ENCODE results near the gene FAM229A.
"Not testable (repeated sequence)": the region's sequence is repeated elsewhere in the genome, so short reads cannot be mapped to it uniquely, and the experiment has no call there.

FAM229A gene, protein sequence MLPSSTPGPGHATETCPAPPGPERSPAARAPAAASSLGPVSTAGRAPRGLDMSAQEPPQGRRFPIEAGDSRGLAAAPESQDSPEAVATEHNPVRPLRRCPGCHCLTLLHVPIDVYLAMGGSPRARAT

DNA sequence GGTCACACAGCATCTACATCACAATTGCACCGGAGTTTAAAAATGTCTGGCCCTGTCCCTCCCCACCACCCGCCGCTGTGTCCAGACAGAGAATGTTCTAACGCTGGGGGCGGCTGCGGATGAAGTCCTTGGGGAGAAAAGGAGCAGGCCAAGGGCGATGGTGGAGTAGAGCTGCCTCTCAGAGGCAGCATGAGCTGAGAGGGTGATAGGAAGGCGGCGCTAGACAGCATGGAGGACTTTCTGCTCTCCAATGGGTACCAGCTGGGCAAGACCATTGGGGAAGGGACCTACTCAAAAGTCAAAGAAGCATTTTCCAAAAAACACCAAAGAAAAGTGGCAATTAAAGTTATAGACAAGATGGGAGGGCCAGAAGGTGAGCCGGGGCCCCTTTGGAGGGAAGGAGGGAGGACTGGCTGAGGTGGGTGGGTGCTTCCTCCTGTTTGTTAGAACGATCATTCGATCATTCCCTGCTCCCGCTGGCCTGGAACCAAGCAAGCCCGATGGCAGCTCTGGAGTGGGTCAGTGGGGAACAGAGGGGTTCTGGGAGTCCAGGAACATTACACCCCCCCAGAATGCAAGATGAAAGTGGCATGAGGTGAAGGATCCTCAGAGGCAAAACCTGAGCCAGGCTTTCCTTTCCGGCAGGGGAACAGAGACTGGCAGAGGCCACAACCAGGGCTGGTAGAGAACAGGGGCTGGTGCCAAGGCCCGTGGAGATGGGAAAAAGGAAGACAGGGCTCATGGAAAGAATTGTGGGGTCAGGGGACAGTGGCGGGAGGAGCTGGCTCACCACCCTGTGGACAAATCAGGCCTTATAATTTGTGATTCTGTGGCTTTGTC lies at the start of gene FAM229A, which contains the start of gene TSSK3:
Gene FAM229A, minus strand, starts transcription at position 12 of the 840 bp plus-strand sequence. CDS start 394 bp downstream, outside the sequence.
Gene TSSK3, plus strand, starts transcription at position 66 of the 840 bp plus-strand sequence. Its CDS starts 163 bp downstream, at position 229.
- DNase-seq (ENCODE audit: low spot score): no peak

DNA sequence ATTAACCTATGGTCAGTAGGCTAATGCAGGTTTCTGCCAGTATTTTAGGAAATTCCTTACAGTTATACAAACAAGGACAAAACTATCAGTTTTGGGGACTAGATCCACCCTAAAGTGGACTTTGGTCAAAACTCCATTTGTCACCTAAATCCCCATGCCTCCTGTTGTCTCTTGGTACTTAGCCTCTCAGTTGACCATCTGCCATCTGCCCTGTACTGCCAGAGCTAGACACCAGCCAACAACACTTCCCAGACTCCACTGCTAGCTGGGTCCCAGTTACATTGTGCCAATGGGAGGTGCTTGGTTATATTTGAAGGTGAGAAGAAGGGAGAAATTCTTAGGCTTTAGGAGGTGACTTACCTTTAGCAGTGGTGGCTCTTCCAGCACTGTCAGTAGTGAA lies 49.0 kb upstream of the FAM229A start:
- DNase-seq (ENCODE audit: low spot score): no peak

DNA sequence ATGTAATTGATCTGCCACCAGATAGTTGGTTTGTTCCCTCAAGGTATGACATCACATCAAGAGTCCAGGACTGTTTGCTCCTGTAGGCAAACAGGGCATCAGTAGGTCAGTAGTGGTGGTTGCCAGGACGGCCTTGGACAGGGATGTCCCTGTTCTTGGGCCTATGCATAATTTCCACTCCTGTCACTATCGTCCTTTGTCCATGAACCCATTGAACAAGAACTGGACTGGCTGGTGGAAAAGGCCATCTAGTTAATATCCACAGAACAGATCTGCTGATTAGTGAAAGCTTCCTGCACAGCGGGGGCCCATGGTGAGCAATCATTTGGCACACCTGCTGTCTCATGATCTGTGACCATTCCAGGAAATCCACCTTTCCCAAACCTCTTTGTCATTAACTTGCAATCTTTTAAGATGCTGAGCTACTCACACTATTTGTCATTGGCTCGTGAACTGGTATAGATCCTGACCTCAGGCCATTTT lies 44.4 kb upstream of the FAM229A start:
- DNase-seq (ENCODE audit: low spot score): no peak

DNA sequence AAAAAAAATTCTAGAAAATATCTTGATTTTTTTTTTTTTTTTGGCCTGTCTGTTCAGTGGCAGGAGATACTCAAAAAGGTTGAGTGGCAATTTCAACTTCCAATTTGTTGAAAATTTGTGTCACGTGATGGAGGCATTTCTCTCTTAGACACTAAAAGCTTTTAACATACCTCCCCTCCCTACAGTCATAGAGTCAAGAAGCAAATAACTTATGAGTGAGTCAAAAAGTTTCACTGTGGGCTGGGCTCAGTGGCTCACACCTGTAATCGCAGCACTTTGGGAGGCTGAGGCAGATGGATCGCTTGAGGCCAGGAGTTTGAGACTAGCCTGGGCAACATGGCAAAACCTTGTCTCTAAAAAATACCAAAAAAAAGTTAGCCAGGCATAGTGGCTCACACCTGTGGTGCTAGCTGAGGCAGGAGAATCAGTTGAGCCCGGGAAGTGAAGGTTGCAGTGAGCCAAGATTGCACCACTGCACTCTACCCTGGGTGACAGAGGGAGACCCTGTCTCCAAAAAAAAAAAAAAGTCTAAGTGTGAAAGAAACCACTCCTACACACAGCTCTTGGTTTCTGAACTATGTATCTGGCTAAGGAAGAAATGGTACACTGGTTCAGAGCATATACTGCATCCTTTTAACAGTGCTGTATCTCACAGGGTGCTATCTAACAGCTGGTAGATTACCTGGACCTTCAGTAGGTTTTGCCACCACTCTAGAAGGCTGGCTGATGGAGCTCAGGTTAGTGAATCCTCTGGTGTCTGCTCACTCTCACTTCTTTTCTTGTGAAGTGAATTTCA lies 43.6 kb upstream of the FAM229A start:
- DNase-seq (ENCODE audit: low spot score): no peak

DNA sequence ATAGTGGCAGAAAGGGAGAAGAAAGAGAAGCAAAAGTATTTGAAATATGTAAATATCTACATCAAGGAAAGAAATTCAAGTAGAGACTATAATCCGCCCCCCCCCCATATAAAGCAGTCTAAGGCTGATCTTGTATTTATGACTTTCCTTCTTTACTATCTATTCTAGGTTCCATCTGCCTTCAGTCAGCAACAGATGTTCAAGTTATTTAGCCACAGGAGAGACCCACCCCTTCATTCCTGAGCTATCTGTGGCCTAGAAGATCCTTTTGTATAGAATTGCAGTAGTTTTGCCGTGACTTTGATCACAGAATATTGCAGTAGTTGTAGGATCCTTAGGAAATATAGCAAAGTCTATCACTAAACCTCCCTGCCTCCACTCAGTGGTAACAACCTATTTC lies 42.7 kb upstream of the FAM229A start:
- DNase-seq (ENCODE audit: low spot score): no peak

DNA sequence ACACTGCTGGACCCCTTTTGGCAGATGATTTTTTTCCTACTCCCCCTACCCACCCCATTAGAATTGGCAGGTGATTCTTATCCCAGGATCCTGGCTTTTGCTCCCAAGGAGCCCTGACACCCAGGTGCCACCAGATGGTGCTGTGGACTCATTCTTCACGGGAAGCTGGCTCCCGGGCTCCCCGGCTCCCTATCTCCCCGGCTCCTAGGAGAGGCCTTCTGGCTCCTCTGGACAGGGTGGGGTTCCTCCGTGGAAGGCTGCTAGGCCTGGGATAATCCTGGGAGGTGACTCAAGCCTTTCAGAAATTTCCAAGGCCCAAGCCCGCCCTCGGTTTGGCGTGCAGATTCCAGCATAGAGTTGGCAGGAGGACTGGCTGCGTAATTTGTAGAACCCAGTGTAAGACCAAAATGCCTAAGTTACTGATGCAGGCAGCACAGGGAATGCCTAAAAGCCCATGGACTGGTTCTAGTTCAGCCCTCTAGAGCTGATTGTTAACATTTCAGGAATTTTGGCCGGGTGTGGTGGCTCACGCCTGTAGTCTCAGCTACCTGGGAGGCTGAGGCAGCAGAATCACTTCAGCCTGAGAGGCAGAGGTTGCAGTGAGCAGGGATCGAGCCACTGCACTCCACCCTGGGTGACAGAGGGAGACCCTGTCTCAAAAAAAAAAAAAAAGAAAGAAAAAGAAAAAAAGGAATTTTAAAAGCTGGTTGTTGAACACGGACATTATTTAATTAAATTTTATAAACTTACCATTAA lies 38.8 kb upstream of the FAM229A start:
- DNase-seq (ENCODE audit: low spot score): peak; percentile 74

DNA sequence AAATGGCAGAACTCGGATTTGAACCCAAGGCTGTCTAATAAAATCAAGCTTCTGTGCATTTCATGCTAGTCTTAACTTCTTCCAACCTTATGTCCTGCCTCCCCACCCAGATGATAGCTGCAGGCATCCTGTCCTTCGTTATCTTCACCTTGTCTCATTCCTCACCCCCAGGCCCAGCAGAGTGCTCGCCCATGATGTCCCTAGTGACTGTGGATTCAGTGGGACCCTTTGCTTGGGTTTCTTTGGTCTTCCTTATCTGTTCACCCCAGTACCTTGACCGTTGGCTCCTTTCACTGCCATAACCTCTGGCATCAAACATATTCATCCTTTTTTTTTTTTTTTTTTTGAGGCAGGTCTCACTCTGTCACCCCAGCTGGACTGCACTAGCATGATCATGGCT lies 37.6 kb upstream of the FAM229A start:
- no peak for DNase-seq (ENCODE audit: low spot score)

DNA sequence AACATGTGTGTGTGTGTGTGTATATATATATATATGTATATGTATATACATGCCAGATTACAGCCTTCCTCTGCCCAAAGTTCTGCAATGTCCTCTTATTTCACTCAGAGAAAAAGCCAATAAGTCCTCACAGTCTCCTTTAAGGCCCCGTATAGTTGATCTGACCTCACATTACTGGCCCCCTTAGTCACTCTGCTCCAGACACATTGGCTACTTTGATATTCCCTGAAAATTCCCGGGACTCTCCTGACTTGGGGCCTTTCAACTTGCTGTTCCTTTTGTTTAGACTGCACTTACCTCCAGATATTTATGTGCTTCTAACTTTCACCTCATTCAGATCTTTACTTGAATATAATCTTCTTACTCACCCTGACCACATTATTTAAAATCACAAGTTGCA lies 36.1 kb upstream of the FAM229A start:
- no peak for DNase-seq (ENCODE audit: low spot score)

DNA sequence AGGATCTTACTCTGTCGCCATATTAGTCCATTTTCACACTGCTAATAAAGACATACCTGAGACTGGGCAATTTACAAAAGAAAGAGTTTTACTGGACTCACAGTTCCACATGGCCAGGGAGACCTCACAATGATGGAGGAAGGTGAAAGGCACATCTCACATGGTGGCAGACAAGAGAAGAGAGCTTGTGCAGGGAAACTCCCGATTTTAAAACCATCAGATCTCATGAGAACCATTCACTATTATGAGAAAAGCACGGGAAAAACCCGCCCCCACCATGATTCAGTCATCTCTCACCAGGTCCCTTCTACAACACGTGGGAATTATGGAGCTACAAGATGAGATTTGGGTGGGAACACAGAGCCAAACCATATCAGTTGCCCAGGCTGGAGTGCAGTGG lies 34.2 kb upstream of the FAM229A start:
- not testable (repeated sequence) for DNase-seq (ENCODE audit: low spot score)

DNA sequence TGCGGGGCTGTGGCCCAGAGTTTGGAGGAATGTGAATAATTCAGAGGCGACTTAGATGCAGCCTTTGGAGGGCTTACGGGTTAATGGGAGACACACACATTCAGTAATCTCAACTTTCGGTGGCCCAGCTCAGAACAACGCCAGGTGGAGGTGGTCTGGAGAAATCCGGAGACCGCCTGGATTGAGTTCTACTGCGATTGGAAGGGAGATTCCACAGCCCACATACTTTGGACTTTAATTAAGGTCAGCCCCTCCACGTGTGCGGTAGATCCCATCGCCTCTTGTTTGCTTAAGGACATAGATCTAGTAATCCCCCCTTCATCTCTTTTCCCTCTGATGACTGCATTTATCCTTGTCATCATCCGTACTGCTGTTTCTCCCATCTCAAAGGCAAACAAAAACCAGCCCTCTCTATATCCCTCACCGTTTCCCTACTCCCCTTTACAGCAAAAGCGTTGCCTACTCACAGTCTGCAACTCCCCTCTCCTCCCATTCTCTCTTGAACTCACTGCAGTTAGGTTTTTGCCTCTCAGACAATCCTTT lies 32.7 kb upstream of the FAM229A start:
- DNase-seq (ENCODE audit: low spot score): no peak

DNA sequence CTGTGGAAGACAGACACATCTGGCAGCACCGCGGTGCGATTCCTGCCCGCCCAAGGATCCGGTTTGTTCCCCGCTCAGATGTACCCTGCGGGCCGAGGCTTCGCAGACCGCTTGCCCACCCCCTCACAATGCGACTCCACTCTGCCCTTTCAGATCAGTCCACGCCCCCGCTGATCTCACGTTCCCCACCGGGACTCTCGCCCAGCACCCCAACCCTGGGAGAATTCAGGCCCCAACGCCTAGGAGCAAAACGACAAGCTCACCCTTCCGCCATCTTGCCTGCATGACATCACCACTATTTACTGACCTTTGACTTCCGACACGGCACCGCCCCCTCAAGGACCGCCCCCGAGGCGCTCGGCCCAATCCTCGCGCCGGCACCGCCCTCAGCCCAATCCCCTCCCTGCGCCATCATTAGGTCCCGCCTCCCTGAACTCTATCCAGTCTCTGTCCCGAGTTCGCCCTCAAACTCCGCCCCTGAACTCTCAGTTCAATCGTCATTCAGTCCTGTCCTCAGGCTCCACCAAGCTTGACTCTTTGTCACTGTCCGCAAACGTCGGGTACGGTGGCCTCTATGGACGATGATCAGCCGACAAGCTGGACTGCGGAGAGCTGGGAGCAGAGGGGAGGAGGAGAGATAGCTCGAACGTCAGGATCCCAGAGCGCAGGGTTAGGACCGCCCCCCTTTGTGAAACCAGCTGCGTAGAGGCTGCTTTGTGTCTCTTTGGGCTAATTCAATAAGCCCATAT lies 32.0 kb upstream of the FAM229A start, which contains the start of gene BSDC1:
Gene BSDC1, minus strand, starts transcription at position 301 of the 749 bp plus-strand sequence. Its CDS starts 27 bp downstream, at position 274.
- peak; percentile 95 for DNase-seq (ENCODE audit: low spot score)

DNA sequence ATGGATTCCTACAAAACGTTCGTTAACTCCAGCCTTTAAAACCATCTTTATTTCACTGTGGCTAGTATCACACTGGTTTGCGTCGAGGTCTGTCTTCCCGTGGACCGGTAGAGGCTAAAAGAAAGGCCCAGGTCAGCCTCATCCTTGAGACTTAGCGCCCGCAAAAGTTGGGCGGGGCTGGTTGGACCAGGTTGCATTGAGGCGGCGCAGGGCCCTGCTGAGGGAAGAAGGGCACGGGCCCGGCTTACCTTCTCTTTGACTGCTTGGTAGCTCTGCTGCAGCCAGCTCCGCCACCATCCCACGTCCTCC lies 31.5 kb upstream of the FAM229A start:
- DNase-seq (ENCODE audit: low spot score): no peak

DNA sequence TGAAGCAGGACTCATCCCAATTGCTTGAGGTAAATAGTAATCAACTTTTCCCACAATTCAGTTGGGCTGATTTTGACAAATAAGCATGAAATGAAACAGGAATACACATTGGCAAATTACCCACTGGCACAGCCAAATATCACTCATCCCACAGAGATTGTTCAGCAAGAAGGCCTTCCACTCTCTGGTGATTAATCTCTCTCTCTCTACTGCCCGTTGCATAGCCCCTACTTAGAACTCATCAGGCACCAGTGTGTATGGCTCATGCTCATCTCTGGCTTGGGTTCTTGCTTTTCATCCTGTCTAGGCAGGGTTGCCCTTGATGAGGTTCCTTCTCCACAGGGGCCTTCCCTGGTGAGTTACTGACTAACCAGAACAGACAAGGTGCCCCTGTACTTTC lies 30.9 kb upstream of the FAM229A start:
- DNase-seq (ENCODE audit: low spot score): no peak

DNA sequence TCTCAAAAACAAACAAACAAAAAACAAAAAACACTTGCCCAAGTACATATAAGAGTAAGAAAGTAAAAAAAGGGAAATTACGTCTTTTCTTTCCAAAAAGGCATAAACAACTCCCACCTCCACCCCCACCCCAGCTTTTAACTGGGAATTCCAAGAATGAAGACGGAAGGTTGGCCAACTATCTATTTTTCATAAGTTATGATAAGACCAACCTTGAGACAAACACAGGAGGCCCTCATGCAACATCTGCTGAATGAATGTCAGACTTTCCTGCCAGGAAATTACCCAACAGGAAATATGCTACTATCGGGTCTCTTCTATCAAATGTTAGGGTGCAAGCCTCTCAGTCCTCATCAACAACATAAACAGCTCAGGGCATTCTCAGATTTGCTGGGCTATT lies 30.0 kb upstream of the FAM229A start:
- DNase-seq (ENCODE audit: low spot score): no peak

DNA sequence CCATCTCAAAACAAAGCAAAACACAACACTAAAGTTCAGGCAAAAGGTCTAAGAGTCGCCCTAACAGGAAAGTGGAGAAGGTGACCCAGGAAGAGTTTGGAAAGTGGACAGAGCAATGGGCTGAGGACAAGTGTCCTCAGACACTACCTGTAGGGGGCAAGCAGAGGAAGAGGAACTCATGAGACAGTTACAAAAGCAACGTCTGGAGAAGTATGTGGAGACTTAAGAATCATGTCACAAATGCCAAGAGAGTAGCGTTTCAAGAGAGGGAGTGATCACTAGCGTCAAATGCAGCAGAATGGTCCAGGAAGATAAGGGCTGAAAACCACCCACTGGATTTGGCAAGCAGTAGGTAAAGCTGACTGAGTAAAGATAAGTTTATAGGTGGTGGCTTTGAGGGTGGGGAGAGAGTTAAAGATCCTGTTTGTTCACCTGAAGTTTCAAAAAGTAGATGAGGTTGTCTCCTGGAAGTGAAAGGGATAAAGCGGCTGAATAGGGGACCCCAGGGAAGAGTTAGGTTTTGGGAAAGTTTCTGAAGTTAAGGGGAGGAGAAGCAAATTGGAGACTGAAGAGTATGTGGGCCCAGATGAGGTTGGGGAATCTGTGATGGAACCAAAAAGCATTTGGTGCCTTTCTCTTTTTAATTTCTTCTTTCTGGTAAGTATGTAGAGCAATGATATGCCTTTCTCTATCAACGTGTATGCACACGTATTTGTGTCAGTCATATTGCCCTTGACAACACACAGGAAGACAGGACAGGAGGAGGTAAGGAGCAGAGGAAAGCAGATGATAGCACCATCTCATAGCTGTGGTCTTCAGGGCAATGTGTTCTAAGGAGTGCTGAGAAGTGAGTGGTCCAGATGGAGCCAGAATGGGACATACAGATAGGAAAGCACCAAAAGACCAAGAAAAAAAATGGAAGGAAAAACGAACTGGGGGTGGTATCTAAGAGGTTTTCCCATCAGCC lies 28.9 kb upstream of the FAM229A start:
- no peak for DNase-seq (ENCODE audit: low spot score)

DNA sequence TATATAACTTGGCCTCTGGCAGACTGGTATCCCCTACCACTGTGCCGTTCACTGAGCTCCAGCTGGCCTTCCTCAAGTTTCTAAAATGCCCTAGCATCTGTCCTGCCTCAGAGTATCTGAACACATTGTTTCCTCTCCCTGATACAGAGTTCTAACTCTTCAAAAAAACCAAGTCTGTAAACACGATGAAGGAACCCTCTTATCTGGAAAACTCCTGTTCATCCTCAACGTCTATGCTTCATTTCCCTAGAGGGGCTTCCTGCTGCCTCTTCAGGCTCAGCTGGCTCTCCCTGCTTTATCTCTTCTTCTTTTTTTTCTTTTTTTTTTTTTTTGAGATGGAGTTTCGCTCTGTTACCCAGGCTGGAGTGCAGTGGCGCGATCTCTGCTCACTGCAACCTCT lies 26.4 kb upstream of the FAM229A start:
- DNase-seq (ENCODE audit: low spot score): no peak

DNA sequence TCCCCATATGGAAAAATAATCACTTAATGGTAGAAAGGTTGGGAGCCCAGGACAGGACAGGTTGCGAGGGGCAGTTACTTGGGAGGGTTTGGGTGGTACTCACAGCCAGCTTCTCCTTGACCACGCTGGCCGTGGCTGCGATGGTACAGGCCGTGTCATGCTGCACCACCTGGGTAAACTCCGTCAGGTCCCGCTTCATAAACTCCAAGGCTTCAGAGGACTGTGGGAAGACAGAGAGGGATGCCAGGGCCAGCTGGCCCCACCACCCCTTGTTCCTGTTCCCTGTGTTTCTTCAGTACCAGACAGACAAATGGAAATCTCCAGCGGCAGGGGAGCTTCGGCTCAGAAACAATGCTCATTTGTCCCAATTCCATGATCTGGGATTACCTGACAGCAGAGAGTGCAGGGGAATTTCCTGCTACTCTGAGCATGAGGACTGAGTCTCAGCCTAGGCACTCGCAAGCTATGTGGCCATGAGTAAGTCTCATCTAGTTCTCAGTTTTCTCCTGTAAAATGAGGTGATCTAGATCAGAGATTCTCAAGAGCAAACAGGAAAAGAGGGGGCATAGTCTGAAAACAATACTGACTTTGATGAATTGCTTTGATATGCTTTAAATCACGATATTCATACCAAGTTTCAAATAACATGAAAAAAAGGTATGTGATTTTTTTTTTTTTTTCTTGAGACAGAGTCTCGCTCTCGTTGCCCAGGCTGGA lies 24.5 kb upstream of the FAM229A start:
- DNase-seq (ENCODE audit: low spot score): no peak

DNA sequence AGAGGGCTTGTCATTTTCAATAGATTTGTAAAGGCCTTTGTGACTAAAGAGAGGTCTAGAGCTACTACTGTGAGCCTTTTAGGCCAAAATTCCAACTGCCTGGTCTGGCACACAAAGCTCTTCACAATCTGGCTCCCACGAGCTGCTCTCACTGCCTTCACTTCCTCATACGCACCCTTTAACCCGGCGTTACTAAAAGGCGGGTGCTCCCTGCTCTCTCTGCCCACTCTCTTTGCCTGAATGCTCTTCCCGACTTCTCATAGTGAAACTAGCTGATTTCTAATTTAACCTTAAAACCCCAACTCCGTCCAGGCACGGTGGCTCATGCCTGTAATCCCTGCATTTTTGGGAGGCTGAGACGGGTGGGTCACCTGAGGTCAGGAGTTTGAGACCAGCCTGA lies 17.8 kb upstream of the FAM229A start:
- DNase-seq (ENCODE audit: low spot score): no peak

All from COLO829 (cell line).